DOHH2 (cell line): Measurements from ENCODE around the gene RANBP3.
"Not testable (repeated sequence)": the region's sequence is repeated elsewhere in the genome, so short reads cannot be mapped to it uniquely, and the experiment has no call there.

Experiments
- H3F3A ChIP-seq: fragments of 200-600 bp; sonication (generic), shearing (Covaris generic); 2 replicates; pipeline ENCODE4 v1.6.0; 2016; ENCODE audit warnings: antibody characterized with exemption, mild to moderate bottlenecking; ENCODE audit not compliant: control insufficient read depth, insufficient read depth
- H3K27ac ChIP-seq: fragments of 200-600 bp; sonication (generic); 2 replicates; pipeline ENCODE4 v1.5.1; 2014; ENCODE audit warnings: low read depth, mild to moderate bottlenecking, low read length, moderate library complexity
- H3K27me3 ChIP-seq: fragments of 200-600 bp; sonication (generic); 2 replicates; pipeline ENCODE4 v1.6.1; 2014; ENCODE audit warnings: mild to moderate bottlenecking, low read length, mixed read lengths; ENCODE audit not compliant: control insufficient read depth
- H3K36me3 ChIP-seq: fragments of 200-600 bp; sonication (generic); 2 replicates; pipeline ENCODE4 v1.6.1; 2014; ENCODE audit warnings: mild to moderate bottlenecking, low read length, moderate library complexity, mixed read lengths; ENCODE audit not compliant: control insufficient read depth
- H3K4me1 ChIP-seq: fragments of 200-600 bp; sonication (generic); 2 replicates; pipeline ENCODE4 v1.6.1; 2014; ENCODE audit warnings: mild to moderate bottlenecking, low read length, mixed read lengths; ENCODE audit not compliant: control insufficient read depth
- H3K4me2 ChIP-seq: fragments of 200-600 bp; sonication (generic); 2 replicates; pipeline ENCODE4 v1.6.0; 2014; ENCODE audit warnings: mild to moderate bottlenecking, low read length, moderate library complexity
- H3K4me3 ChIP-seq: fragments of 200-600 bp; sonication (generic); 2 replicates; pipeline ENCODE4 v1.5.1; 2014; ENCODE audit warnings: mild to moderate bottlenecking, low read length, mixed read lengths
- H3K79me2 ChIP-seq: fragments of 200-600 bp; sonication (generic); 2 replicates; pipeline ENCODE4 v1.6.1; 2014; ENCODE audit warnings: mild to moderate bottlenecking, low read length, mixed read lengths; ENCODE audit not compliant: control insufficient read depth
- H3K9me2 ChIP-seq: fragments of 200-600 bp; sonication (generic); replicated peaks from 2 replicates; pipeline ENCODE4 v1.6.1; 2014; ENCODE audit warnings: mild to moderate bottlenecking, low read length, mixed read lengths; ENCODE audit not compliant: control insufficient read depth
- H3K9me3 ChIP-seq: fragments of 200-600 bp; sonication (generic); 2 replicates; pipeline ENCODE4 v1.6.1; 2014; ENCODE audit warnings: antibody characterized with exemption, low read length, mixed read lengths; ENCODE audit not compliant: control insufficient read depth, insufficient read depth
- H4K20me1 ChIP-seq: fragments of 200-600 bp; sonication (generic); 2 replicates; pipeline ENCODE4 v1.6.0; 2014; ENCODE audit warnings: low read depth, mild to moderate bottlenecking, antibody characterized with exemption, low read length, moderate library complexity; ENCODE audit not compliant: control insufficient read depth, insufficient read depth
- CTCF ChIP-seq: fragments of 200-600 bp; sonication (generic); IDR thresholded peaks from one replicate; pipeline ENCODE4 v1.5.1; 2014; ENCODE audit warnings: antibody characterized with exemption, mild to moderate bottlenecking, low read depth, low read length; ENCODE audit not compliant: poor library complexity, severe bottlenecking
- EZH2phosphoT487 ChIP-seq: fragments of 200-600 bp; sonication (generic); IDR thresholded peaks from 2 replicates; pipeline ENCODE4 v1.6.1; 2017; ENCODE audit warnings: borderline replicate concordance, mild to moderate bottlenecking, antibody characterized with exemption, low read length, moderate library complexity, mixed read lengths

The RANBP3 gene

GRCh38 chr19:6010107-6010506 is 32.2 kb upstream of the RANBP3 start:
- no peaks in the 10 kb centered on the region for H3K9me2 ChIP-seq
- no peak overlapping the region for H3K4me3 ChIP-seq
- no peak overlapping the region for H3K27ac ChIP-seq

GRCh38 chr19:6007866-6008265 is 29.9 kb upstream of the RANBP3 start:
- H3K4me3 ChIP-seq: no peak overlapping the region

More at GRCh38 chr19:6010107-6010506, 32.2 kb upstream of the RANBP3 start:
- TF ChIP-seq EZH2phosphoT487: no peak
- no peak for TF ChIP-seq CTCF
- no peaks in the 10 kb centered on the region for H3K79me2 ChIP-seq
- no peaks in the 10 kb centered on the region for H3K27me3 ChIP-seq
- H3K36me3 ChIP-seq: no peaks in the 10 kb centered on the region
- H3K9me3 ChIP-seq: no peaks in the 10 kb centered on the region
- H3K4me1 ChIP-seq: no peaks in the 10 kb centered on the region
- no peak overlapping the region for H3K4me2 ChIP-seq
- no peaks in the 10 kb centered on the region for H3F3A ChIP-seq
- no peaks in the 10 kb centered on the region for H4K20me1 ChIP-seq

GRCh38 chr19:6006896-6007295 is 29.0 kb upstream of the RANBP3 start:
- Histone ChIP-seq H3K79me2 (no peaks in the 10 kb centered on the region), H3K4me3 (no peak overlapping the region), H3K4me1 (no peaks in the 10 kb centered on the region), H3K9me3 (no peaks in the 10 kb centered on the region), H3K27me3 (no peaks in the 10 kb centered on the region), H3K36me3 (no peaks in the 10 kb centered on the region), H3K4me2 (no peak overlapping the region), H4K20me1 (no peaks in the 10 kb centered on the region), H3K27ac (no peak overlapping the region), H3K9me2 (no peaks in the 10 kb centered on the region), H3F3A (no peaks in the 10 kb centered on the region)
- no peak for TF ChIP-seq EZH2phosphoT487
- no peak for TF ChIP-seq CTCF

More at GRCh38 chr19:6007866-6008265, 29.9 kb upstream of the RANBP3 start:
- no peak for TF ChIP-seq EZH2phosphoT487
- TF ChIP-seq CTCF: no peak
- Histone ChIP-seq H3K9me3 (no peaks in the 10 kb centered on the region), H3K36me3 (no peaks in the 10 kb centered on the region), H4K20me1 (no peaks in the 10 kb centered on the region), H3F3A (no peaks in the 10 kb centered on the region), H3K79me2 (no peaks in the 10 kb centered on the region), H3K27me3 (no peaks in the 10 kb centered on the region), H3K27ac (no peak overlapping the region), H3K4me1 (no peaks in the 10 kb centered on the region), H3K4me2 (no peak overlapping the region), H3K9me2 (no peaks in the 10 kb centered on the region)

GRCh38 chr19:6006070-6006446 is 28.1 kb upstream of the RANBP3 start:
- not testable (repeated sequence) for H3K27ac ChIP-seq, H3K79me2 ChIP-seq

More at GRCh38 chr19:6006070-6006446, 28.1 kb upstream of the RANBP3 start:
- H3K4me2 ChIP-seq, H3K9me2 ChIP-seq, H3K9me3 ChIP-seq, H3K27me3 ChIP-seq, H3F3A ChIP-seq, H3K4me1 ChIP-seq, H3K36me3 ChIP-seq, H4K20me1 ChIP-seq, H3K4me3 ChIP-seq: not testable (repeated sequence)
